Measurements from ENCODE around the gene SEMA4C.

Gene SEMA4C

DNA sequence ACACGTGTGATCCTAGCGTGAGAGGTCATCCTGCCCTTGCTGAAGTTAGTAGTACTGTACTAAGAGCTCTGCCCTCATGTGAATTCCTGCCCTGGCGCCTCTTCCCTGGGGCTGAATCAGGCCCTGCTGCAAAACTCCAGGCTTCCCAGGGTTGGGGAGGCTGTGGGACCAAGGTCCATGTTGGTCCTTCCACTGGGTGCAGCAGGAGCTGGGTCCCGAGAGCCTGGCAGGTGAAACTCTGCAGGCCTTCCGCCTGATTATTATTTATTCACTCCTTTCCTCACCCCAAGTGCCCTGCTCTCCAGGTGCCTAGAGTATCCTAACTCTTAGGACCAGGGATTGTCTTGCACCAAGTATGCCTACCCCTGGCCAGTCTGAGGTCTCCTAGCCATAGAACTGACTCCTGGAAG lies 59.1 kb downstream of the SEMA4C start:
- TF ChIP-seq CTCF (IDR thresholded peaks at IDR 0.05; ENCODE audit: control insufficient read depth, extremely low read depth, insufficient read depth): no peak
- H3K4me3 ChIP-seq (ENCODE audit: low read depth, low read length): no peak overlapping the region
- DNase-seq (ENCODE audit: low read depth): no peak

DNA sequence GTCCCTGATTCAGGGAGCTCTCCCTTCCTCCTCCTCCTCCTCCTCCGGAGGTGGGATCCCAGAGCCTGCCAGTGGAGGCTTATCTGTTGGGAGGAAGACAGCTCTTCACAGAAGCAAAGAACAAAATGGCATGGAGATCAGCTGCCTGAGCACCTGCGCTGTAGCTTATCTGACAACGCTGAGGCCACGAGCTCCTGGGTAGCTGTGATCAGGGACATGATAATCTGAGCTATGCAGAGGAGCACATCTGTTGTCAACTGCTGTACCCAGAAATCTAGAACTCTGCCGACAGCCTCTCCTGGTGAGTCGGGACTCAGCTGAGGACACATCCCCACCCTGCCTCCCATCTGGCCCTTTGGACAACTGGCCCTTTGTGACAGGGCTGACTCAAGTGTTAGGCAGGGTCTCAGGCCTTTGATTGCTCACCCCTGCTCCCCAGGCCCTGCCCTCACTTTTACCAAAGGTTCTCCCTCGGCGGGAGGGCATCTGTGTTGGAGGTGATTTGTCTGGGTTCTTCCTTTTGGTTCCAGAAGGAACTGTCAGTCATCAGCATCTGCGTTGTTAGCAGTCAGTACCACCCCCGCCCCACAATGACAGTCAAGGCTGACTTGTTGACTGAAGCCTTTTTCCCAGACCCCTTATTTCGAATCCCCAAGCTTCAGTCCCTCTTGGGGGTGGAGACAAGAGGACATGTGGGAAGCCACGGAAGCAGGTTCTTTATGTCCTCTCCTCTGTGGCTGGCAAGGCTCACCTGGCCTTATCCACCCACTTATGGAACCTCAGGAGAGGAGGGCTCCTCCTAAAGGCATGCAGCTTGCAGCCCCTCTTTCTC lies 59.7 kb downstream of the SEMA4C start:
- no peak for TF ChIP-seq CTCF (IDR thresholded peaks at IDR 0.05; ENCODE audit: control insufficient read depth, extremely low read depth, insufficient read depth)
- no peak overlapping the region for H3K4me3 ChIP-seq (ENCODE audit: low read depth, low read length)
- no peak for DNase-seq (ENCODE audit: low read depth)

All from LNCaP clone FGC (cell line).